Epithelial cell of esophagus (primary cell): Measurements from ENCODE around the gene ATG7.

Experiments
- DNase-seq: peaks from one replicate; pipeline ENCODE4 v3.0.0; 2010; ENCODE audit warnings: low read depth
- H3K4me3 ChIP-seq: 2 replicates; pipeline ENCODE4 v1.5.1; 2011; ENCODE audit warnings: mild to moderate bottlenecking, low read length, control low read depth
- CTCF ChIP-seq: IDR thresholded peaks from 2 replicates; pipeline ENCODE4 v1.5.1; 2011; ENCODE audit warnings: low read depth, mild to moderate bottlenecking, low read length, control low read depth, inconsistent platforms; ENCODE audit not compliant: insufficient read depth; ENCODE audit errors: missing control alignments

Gene ATG7

GRCh38 chr3:11283139-11283475 lies 10.9 kb downstream of the ATG7 start:
- TF ChIP-seq CTCF: no peak
- H3K4me3 ChIP-seq: no peak overlapping the region
- no peak for DNase-seq

- no peak overlapping the region for H3K4me3 ChIP-seq
- no peak for DNase-seq
- TF ChIP-seq CTCF: no peak
Observed at GRCh38 chr3:11284011-11284410, 11.8 kb downstream of the ATG7 start.

- no peak for DNase-seq
- H3K4me3 ChIP-seq: no peak overlapping the region
- no peak for TF ChIP-seq CTCF
Observed at GRCh38 chr3:11285471-11285870, 13.3 kb downstream of the ATG7 start.

- no peak overlapping the region for H3K4me3 ChIP-seq
- no peak for DNase-seq
- no peak for TF ChIP-seq CTCF
Observed at GRCh38 chr3:11287404-11287803, 15.2 kb downstream of the ATG7 start.

- peak; percentile 24 for DNase-seq
- H3K4me3 ChIP-seq: no peak overlapping the region
- no peak for TF ChIP-seq CTCF
Observed at GRCh38 chr3:11288021-11288491, 15.9 kb downstream of the ATG7 start.

- peak; percentile 95 for DNase-seq
- H3K4me3 ChIP-seq: no peak overlapping the region
- TF ChIP-seq CTCF: no peak
Observed at GRCh38 chr3:11288786-11289637, 16.8 kb downstream of the ATG7 start.

GRCh38 chr3:11289864-11290263 lies 17.7 kb downstream of the ATG7 start:
- TF ChIP-seq CTCF: no peak
- no peak for DNase-seq
- no peak overlapping the region for H3K4me3 ChIP-seq
